Chondrocyte (in vitro differentiated cells): ENCODE data around the gene BICD1. TPM values are rescaled to one million over a fixed set of nuclear protein-coding genes. Genes with fewer than 3 reads are reported as not detected.

Experiments
- DNase-seq: peaks from one replicate; pipeline ENCODE4 v3.0.0; 2021; ENCODE audit warnings: mixed read lengths, low spot score
- H3K27ac Mint-ChIP-seq: one replicate; pipeline ENCODE4 v1.8.0; 2021; ENCODE audit warnings: mild to moderate bottlenecking, moderate library complexity, mixed read lengths; ENCODE audit not compliant: unreplicated experiment
- H3K27me3 Mint-ChIP-seq: 2 replicates; pipeline ENCODE4 v1.8.0; 2021; ENCODE audit warnings: low read depth, mixed read lengths
- H3K36me3 Mint-ChIP-seq: 2 replicates; pipeline ENCODE4 v1.8.0; 2021; ENCODE audit warnings: low read depth, mixed read lengths
- H3K4me1 Mint-ChIP-seq: 2 replicates; pipeline ENCODE4 v1.8.0; 2021; ENCODE audit warnings: low read depth, mild to moderate bottlenecking, mixed read lengths
- H3K4me3 Mint-ChIP-seq: one replicate; pipeline ENCODE4 v1.8.0; 2021; ENCODE audit warnings: mild to moderate bottlenecking, moderate library complexity, mixed read lengths; ENCODE audit not compliant: unreplicated experiment
- H3K9me3 Mint-ChIP-seq: 2 replicates; pipeline ENCODE4 v1.8.0; 2021; ENCODE audit warnings: low read depth, mixed read lengths
- total RNA-seq: library from RNA; stranded (reverse); gene quantifications from 3 replicates; pipeline ENCODE4 v1.2.1, GENCODE V29; 2021
- TF ChIP-seq, protein P1 (sequence below): fragments of 200-600 bp; sonication (generic); IDR thresholded peaks from 2 replicates; pipeline ENCODE4 v1.5.0; 2021; ENCODE audit warnings: antibody characterized with exemption, mild to moderate bottlenecking, moderate library complexity

The BICD1 gene
- total RNA-seq, 1 donor from 2014 or later = 30.5 TPM

DNA sequence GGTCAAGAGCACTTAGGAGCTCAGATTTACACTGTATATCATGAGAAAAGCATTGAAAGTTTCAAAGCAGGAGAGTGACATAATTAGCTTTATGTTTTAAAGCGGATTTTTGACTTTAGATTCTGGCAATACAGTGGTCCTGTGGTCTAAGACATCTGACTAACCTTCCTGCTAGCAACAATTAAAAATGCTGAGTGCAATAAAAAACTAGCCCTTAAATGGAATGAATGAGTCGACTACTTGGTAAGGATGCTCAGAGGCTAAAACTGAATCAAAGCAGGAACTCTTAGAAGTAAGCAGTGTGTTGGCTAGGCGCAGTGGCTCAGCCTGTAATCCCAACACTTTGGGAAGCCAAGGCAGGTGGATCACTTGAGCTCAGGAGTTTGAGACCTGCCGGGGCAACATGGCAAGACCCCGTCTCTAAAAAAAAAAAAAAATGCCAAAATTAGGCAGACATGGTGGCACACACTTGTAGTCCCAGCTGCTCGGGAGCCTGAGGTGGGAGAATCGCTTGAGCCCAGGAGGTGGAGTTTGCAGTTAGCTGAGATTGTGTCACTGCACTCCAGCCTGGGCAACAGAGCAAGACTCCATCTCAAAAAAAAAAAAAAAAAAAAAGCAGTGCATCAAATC is 18.9 kb downstream of the BICD1 start:
- Mint-ChIP-seq H3K27ac (no peak overlapping the region), H3K4me3 (no peak overlapping the region), H3K36me3 (peaks cover 2% of the 10 kb centered on the region), H3K27me3 (no peaks in the 10 kb centered on the region), H3K4me1 (peaks cover 8% of the 10 kb centered on the region), H3K9me3 (no peaks in the 10 kb centered on the region)
- no peak for DNase-seq
- TF ChIP-seq, protein P1, sequence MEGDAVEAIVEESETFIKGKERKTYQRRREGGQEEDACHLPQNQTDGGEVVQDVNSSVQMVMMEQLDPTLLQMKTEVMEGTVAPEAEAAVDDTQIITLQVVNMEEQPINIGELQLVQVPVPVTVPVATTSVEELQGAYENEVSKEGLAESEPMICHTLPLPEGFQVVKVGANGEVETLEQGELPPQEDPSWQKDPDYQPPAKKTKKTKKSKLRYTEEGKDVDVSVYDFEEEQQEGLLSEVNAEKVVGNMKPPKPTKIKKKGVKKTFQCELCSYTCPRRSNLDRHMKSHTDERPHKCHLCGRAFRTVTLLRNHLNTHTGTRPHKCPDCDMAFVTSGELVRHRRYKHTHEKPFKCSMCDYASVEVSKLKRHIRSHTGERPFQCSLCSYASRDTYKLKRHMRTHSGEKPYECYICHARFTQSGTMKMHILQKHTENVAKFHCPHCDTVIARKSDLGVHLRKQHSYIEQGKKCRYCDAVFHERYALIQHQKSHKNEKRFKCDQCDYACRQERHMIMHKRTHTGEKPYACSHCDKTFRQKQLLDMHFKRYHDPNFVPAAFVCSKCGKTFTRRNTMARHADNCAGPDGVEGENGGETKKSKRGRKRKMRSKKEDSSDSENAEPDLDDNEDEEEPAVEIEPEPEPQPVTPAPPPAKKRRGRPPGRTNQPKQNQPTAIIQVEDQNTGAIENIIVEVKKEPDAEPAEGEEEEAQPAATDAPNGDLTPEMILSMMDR = no peak

DNA sequence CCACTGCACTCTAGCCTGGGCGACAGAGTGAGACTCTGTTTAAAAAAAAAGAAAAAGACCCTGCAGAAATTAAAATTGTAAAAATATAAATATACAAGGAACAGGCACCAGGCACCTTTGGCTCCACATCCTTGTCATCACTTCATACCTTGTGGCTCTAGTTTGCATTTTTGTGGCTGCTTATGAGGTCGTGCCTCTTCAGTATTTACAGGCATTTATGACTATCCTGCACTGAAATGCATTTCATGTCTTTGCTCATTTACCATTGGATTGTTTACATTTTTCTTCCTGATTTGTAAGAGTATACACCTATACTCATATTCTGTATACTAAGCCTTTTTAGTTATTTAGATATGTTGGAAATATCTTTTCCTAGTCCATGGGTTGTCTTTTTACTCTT is 20.1 kb downstream of the BICD1 start:
- no peak overlapping the region for H3K4me3 Mint-ChIP-seq
- H3K9me3 Mint-ChIP-seq = no peaks in the 10 kb centered on the region
- peaks cover 2% of the 10 kb centered on the region for H3K36me3 Mint-ChIP-seq
- TF ChIP-seq, protein P1 = no peak
- H3K4me1 Mint-ChIP-seq = peaks cover 7% of the 10 kb centered on the region
- no peaks in the 10 kb centered on the region for H3K27me3 Mint-ChIP-seq
- H3K27ac Mint-ChIP-seq = no peak overlapping the region
- DNase-seq = no peak

DNA sequence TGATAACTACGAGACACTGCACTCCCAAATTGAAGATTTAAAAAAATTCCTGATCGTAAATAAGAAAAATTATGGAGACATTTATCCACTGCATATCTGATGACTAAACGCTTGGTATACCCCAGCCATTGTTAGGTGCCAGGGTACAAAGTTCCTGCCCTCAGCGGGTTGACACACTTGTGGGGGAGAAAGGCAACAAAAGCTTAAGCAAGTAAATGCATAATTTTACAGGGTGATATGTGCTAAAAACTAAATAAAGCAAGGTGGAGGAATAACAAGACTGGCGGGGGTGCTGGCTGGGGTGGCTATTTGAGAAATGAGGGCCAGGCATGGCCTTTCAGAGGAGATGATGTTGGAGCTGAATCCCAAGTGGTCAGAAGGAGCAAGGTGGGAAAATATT is 25.0 kb downstream of the BICD1 start:
- Mint-ChIP-seq H3K27ac (no peak overlapping the region), H3K27me3 (no peaks in the 10 kb centered on the region)
- no peak for DNase-seq

DNA sequence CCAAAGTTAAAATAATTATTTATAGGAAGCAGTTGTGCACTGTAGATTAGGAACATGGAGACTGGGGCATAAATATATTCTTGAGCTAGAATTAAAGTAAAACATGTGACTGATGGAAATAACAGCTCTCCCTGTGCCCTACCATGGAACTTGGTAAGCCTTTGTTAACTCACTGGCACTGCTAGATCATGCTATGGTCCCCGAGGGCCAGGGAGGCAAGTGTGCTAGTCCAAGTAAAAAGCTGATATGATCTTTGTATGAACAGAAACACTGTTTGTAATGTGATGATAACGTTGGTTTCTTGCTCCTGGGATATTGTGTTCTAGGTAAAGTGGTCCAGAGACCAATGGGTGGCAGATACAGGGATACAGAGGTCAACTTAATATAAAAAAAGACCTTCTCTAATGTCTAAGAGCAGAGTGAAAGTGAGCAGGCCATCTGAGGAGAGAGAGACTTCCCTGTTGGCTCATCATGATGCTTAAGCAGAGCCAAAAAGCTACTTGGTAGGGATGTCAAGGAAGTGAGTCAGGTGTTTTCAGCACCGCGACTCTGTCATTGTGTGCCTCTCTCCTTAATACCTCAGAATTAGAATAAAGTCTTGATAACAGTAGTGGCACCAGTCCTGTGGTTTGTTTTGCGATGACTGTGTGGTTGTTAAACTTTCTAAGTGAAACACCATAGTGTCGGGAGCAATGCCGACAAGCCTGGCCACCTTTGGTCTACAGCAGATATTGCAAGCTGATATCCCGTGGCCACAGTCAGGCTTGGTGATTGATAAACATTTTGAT is 27.6 kb downstream of the BICD1 start:
- Mint-ChIP-seq H3K36me3 (no peaks in the 10 kb centered on the region), H3K4me3 (no peak overlapping the region), H3K27ac (no peak overlapping the region), H3K4me1 (peaks cover 11% of the 10 kb centered on the region), H3K9me3 (no peaks in the 10 kb centered on the region), H3K27me3 (no peaks in the 10 kb centered on the region)
- DNase-seq = no peak
- TF ChIP-seq, protein P1 = no peak

More for the DNA sequence above, 25.0 kb downstream of the BICD1 start:
- Mint-ChIP-seq H3K9me3 (no peaks in the 10 kb centered on the region), H3K4me1 (peaks cover 10% of the 10 kb centered on the region), H3K4me3 (no peak overlapping the region), H3K36me3 (no peaks in the 10 kb centered on the region)
- TF ChIP-seq, protein P1 = no peak

DNA sequence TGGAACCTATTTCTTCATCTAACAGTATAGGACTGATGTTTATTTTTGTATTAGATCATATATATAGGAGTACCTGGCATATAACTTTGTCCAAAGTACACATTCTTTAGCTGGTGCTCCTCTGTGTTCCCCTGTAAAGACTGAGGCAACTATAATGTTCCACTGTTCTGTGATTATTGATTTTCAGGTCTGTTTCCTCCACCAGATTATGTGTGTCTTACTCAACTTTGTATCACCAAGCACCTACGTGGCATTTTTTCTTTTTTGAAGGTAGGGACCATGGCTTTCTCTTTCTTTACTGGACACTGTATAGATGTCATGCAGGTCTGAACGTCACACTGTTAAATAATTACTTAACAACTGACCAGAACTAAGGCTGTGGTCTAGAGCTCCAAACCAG is 29.3 kb downstream of the BICD1 start:
- Mint-ChIP-seq H3K27me3 (no peaks in the 10 kb centered on the region), H3K36me3 (no peaks in the 10 kb centered on the region), H3K4me1 (peaks cover 24% of the 10 kb centered on the region), H3K4me3 (no peak overlapping the region), H3K9me3 (no peaks in the 10 kb centered on the region), H3K27ac (no peak overlapping the region)
- TF ChIP-seq, protein P1 = no peak
- DNase-seq = no peak
